B cell (primary cell): ENCODE results near the gene CMTM8.
"Not testable (repeated sequence)": the region's sequence is repeated elsewhere in the genome, so short reads cannot be mapped to it uniquely, and the experiment has no call there.

Source experiments
- EZH2 ChIP-seq: IDR thresholded peaks from 2 replicates; pipeline ENCODE4 v1.6.1; 2012; ENCODE audit warnings: borderline replicate concordance, low read depth, mild to moderate bottlenecking, moderate library complexity, low read length; ENCODE audit not compliant: insufficient read depth, poor library complexity, severe bottlenecking
- TF ChIP-seq, protein P1 (sequence below): fragments of 200-600 bp; IDR thresholded peaks from one replicate; pipeline ENCODE4 v1.8.0; 2022; ENCODE audit warnings: antibody characterized with exemption, mild to moderate bottlenecking

GRCh38 chr3:32389577-32389976, 151.1 kb downstream of the CMTM8 start:
- TF ChIP-seq, protein P1, sequence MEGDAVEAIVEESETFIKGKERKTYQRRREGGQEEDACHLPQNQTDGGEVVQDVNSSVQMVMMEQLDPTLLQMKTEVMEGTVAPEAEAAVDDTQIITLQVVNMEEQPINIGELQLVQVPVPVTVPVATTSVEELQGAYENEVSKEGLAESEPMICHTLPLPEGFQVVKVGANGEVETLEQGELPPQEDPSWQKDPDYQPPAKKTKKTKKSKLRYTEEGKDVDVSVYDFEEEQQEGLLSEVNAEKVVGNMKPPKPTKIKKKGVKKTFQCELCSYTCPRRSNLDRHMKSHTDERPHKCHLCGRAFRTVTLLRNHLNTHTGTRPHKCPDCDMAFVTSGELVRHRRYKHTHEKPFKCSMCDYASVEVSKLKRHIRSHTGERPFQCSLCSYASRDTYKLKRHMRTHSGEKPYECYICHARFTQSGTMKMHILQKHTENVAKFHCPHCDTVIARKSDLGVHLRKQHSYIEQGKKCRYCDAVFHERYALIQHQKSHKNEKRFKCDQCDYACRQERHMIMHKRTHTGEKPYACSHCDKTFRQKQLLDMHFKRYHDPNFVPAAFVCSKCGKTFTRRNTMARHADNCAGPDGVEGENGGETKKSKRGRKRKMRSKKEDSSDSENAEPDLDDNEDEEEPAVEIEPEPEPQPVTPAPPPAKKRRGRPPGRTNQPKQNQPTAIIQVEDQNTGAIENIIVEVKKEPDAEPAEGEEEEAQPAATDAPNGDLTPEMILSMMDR = not testable (repeated sequence)
- TF ChIP-seq EZH2 = not testable (repeated sequence)
